Hepatic stellate cell (primary cell): ENCODE data around the gene FMR1.

Source experiments
- DNase-seq: peaks from one replicate; pipeline ENCODE4 v3.0.0; 2011; ENCODE audit warnings: low spot score

FMR1 gene

GRCh38 chrX:147916375-147916968 lies 4.8 kb downstream of the FMR1 start:
- no peak for DNase-seq

- DNase-seq, result no peak
Observed at GRCh38 chrX:147917700-147918695, 6.3 kb downstream of the FMR1 start.

GRCh38 chrX:147920161-147920666 lies 8.5 kb downstream of the FMR1 start:
- no peak for DNase-seq

GRCh38 chrX:147923605-147924004 lies 11.9 kb downstream of the FMR1 start:
- DNase-seq, result no peak

- no peak for DNase-seq
Observed at GRCh38 chrX:147927256-147927655, 15.5 kb downstream of the FMR1 start.

GRCh38 chrX:147933815-147934214 lies 22.1 kb downstream of the FMR1 start:
- no peak for DNase-seq

GRCh38 chrX:147935156-147935758 lies 23.5 kb downstream of the FMR1 start:
- DNase-seq, result no peak

- DNase-seq, result no peak
Observed at GRCh38 chrX:147945286-147945685, 33.6 kb downstream of the FMR1 start.

- no peak for DNase-seq
Observed at GRCh38 chrX:147948531-147948930, 36.8 kb downstream of the FMR1 start.

- no peak for DNase-seq
Observed at GRCh38 chrX:147950352-147950751, 38.6 kb downstream of the FMR1 start.

GRCh38 chrX:147953976-147954375 lies 42.3 kb downstream of the FMR1 start:
- DNase-seq, result no peak

GRCh38 chrX:147957291-147957690 lies 45.6 kb downstream of the FMR1 start:
- DNase-seq, result no peak

GRCh38 chrX:147958291-147958690 lies 46.6 kb downstream of the FMR1 start:
- DNase-seq, result no peak

- no peak for DNase-seq
Observed at GRCh38 chrX:147960722-147961121, 49.0 kb downstream of the FMR1 start.

- DNase-seq, result no peak
Observed at GRCh38 chrX:147962476-147962875, 50.8 kb downstream of the FMR1 start.

- no peak for DNase-seq
Observed at GRCh38 chrX:147978931-147979330, 67.2 kb downstream of the FMR1 start.

GRCh38 chrX:147981038-147981752 lies 69.5 kb downstream of the FMR1 start, which contains the start of gene FMR1NB:
Gene FMR1NB (plus strand): TSS chrX:147981337. CDS start chrX:147981403, 66 bp downstream.
- no peak for DNase-seq
